Endothelial cell of umbilical vein (primary cell): ENCODE measurements around the gene LPCAT3.
"Not testable (repeated sequence)": the region's sequence is repeated elsewhere in the genome, so short reads cannot be mapped to it uniquely, and the experiment has no call there.

Experiments
- POLR2AphosphoS5 ChIP-seq: IDR thresholded peaks from 2 replicates; pipeline ENCODE4 v1.6.1; 2012; ENCODE audit warnings: low read depth, mild to moderate bottlenecking, control low read depth, low read length, moderate library complexity; ENCODE audit not compliant: insufficient read depth
- TF ChIP-seq, protein P1 (sequence below), 2 donors: IDR thresholded peaks; 1 replicate in 1 of 2; 2 replicates in 1 of 2; pipeline ENCODE4 v1.5.1; 2011; ENCODE audit warnings: low read length in 2 of 2, mild to moderate bottlenecking in 2 of 2, moderate library complexity in 2 of 2, control low read depth in 1 of 2, inconsistent platforms in 1 of 2, low read depth in 1 of 2; ENCODE audit not compliant: insufficient read depth in 1 of 2; ENCODE audit errors: extremely low read depth in 1 of 2

DNA sequence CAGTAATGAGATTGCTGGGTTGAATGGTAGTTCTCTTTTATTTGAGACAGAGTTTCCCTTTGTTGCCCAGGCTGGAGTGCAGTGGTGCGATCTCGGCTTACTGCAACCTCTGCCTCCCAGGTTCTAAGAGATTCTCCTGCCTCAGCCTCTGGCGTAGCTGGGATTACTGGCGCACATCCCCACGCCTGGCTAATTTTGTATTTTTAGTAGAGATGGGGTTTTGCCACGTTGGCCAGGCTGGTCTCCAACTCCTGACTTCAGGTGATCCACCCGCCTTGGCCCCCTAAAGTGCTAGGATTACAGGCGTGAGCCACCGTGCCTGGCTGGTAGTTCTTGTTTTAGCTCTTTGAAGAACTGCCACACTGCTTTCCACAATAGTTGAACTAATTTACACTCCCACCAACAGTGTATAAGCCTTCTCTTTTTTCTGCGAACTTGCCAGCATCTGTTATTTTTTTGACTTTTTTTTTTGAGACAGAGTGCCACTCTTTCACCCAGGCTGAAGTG, 31.2 kb upstream of the LPCAT3 start:
- not testable (repeated sequence) for TF ChIP-seq POLR2AphosphoS5
- TF ChIP-seq, protein P1, sequence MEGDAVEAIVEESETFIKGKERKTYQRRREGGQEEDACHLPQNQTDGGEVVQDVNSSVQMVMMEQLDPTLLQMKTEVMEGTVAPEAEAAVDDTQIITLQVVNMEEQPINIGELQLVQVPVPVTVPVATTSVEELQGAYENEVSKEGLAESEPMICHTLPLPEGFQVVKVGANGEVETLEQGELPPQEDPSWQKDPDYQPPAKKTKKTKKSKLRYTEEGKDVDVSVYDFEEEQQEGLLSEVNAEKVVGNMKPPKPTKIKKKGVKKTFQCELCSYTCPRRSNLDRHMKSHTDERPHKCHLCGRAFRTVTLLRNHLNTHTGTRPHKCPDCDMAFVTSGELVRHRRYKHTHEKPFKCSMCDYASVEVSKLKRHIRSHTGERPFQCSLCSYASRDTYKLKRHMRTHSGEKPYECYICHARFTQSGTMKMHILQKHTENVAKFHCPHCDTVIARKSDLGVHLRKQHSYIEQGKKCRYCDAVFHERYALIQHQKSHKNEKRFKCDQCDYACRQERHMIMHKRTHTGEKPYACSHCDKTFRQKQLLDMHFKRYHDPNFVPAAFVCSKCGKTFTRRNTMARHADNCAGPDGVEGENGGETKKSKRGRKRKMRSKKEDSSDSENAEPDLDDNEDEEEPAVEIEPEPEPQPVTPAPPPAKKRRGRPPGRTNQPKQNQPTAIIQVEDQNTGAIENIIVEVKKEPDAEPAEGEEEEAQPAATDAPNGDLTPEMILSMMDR (IDR thresholded peaks at IDR 0.05; ENCODE audit: extremely low read depth in 1 of 2, insufficient read depth in 1 of 2, low read depth in 1 of 2, low read length in 2 of 2): not testable (repeated sequence)
